Measurements from ENCODE around the gene CDHR2.

CDHR2 gene

DNA sequence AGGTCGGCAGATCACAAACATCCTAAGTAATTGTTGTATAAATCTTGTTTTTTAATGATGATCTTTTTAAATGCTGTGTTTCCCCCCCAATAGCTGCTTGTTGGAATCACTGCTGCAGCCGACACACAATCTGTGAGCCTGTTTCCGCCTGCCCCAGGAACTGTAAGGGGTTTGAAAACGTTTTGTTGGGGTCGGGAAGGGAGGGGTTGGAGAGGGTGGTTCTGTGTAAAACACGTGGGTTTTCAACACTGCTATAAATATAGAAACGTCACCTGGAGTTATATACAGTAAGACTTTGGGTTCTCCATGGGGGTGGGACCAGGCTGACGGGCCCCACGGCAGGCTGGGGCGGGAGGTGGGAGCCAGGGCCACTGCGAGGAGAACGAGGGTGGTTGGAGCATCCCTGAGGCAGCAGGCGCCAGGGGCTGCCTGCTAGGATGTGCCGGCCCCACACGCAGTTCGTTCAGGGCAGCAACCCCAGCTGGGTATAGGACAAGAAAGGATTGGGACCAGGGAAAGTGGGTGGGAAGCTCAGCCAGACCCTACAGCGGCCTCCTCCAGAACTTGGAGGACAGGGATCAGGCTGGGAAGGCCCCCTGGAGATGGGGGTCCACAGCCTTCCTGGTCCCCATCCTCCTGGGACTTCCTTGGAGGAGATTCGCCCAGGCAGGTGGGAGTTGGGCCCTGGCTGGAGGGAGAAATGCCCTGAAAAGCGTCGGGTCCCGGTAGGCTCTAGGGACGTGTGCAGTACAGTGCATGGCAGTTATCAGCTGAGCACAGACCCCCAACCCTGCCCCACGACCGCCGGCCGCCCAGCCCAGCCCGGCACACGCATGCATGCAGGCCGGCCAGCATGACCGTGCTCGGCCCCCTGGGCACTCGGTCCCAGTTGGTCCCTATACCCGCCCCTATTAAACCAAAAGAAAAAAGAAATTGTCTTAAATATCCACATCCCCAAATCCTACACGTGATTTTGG is 21.6 kb upstream of the CDHR2 start:
- in situ Hi-C loops (cut with MboI; ENCODE audit: low sequenced_read_pairs): no loop called here

DNA sequence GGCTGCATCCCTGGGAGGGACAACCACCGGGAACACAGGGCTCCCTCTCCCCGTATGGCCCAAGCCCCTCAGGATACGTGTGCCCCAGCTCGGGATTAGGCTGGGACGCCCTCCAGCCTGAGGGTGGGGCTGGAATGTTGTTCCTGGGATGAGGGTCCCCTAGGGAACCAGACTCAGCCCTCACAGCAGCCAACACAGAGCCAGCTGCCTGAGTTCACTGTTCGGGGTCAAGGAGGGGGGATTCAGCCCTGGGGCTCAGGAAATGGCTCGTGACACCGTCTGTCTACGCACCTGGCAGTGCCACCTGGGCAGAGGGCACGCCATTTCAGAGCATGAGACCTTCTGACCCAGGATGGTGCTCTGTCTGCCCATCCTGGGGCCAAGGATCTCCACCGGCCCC is 20.8 kb upstream of the CDHR2 start:
- in situ Hi-C loops (cut with MboI; ENCODE audit: low sequenced_read_pairs): no loop called here

DNA sequence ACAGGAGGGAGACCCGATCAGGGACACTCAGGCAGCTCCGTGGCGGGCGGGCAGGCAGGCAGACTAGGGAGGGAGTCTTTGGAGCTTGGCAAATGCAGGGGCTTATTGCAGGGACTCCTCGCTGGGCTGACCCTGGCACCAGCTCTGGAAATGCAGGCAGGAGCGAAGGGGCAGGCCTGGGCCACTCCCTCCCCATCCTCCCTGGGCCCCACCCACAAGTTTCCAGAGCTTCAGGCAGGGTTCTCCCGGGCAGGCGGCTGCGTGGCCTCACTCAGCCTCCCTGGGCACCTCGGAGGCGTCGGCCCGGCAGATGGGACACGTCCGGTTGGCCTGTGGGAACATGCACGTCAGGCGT is 20.4 kb upstream of the CDHR2 start:
- in situ Hi-C loops (cut with MboI; ENCODE audit: low sequenced_read_pairs): no loop called here

DNA sequence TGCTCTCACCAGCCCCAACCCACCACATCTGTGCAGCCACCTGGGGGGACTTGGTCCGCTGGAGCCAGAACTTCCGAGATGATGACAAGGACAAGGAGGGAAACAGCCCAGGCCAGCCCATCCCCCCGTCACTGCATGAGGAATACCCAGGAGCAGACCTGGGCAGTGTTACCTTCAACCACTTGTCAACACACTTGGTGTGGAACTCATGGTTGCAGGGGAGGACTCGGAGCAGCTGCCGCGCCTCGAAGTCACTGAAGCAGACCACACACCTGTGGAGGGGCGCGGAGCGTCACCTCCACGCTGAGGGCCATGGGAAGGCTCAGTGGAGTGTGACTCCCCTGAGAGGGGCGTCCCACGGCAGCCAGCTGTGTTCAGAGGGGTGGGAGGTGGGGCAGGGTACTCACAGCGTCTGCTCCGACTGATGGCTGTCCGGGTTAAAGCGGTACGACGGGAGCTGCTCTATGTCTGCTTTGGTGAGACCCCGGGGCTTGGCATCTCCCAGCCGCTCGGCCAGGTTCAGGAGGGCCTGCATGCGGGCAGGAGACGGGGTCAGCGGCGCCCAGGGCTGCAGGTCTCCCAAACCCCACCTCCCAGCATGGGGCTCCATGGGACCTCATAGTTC is 19.9 kb upstream of the CDHR2 start:
- in situ Hi-C loops (cut with MboI; ENCODE audit: low sequenced_read_pairs): no loop called here

DNA sequence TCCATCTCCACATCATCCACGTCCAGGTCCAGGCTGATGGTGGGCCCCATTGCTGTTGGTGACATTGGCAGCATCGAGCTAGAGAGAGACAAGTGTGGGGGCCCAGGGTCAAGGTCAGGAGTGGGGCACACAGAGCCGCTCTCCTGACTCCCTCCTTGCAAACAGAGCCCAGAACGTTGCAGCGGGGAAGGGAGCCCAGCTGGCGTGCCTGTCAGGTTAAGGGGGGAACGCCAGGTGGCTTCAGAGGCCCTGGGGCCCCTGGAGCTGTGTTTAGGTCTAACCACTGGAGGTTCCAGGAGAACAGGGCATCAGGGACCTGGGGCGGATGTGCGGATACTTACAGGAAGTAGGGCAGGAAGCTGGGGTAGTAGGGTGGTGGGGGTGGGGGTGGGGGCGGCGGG is 19.4 kb upstream of the CDHR2 start:
- in situ Hi-C loops (cut with MboI; ENCODE audit: low sequenced_read_pairs): no loop called here

DNA sequence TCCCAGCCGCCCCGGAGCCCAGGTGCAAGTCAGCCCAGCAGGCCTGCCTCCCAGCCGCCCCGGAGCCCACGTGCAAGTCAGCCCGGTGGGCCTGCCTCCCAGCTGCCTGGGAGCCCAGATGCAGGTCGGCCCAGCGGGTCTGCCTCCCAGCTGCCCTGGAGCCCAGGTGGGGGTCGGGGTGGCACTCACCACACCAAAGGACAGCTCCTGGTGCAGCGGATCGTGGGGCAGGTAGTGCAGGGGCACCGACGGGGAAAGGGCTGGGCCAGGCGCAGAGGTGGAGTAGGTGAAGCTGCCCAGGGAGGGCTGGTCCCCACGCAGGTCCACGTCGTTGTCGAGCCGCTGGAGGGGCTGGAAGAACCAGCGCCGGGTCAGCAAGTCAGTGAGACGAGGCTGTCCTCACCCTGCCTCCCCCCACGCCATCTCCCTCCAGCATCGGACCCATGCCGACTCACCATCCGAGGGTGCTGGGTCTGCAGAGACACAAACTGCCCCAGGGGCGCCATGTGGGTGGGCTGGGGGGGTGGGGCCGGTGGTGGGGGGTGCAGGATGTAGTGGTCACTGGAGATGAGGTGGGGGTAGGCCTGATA is 18.7 kb upstream of the CDHR2 start:
- in situ Hi-C loops (cut with MboI; ENCODE audit: low sequenced_read_pairs): no loop called here

DNA sequence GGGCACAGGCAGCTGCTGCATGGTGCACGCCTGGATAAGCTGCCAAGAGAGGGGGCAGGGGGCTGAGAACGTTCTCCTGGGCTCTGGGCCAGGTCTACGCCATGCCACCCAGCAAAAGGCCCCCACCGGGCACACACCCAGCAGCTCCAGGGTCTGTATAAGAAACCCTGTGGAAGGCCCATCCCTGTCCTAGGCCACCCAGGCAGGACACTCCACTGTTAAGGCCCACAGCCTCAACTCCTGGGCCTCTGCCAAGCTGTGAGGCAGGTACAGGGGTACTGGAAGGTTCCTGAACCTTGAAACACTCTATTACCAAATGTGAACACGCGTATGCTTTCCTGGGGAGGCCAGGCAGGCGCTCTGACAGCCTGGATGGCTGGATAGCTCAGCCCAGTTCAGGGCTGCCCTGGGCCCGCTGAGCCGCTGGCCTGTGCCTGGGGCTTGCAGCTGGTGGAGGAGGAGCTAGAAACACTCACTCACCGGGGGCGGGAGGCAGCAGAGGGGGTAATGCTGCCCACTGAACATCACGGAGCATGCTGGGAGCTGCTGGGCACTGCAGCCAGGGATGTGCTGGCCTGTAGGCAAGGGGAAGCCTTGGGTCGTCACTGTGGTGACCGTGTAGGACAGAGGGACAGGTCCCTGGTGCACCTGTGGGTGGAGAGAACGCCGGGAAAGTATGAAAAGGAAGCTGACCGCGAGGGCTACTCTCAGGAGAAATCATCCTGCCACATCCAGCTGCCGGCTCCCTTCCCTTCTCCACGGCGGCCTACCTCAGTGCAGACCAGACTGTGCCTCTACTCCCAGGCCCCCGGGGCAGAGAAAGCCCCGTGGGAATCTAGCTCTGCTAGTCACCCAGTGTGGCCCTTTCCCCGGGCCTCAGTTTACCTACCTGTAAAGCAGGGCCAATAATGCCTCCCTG is 17.9 kb upstream of the CDHR2 start:
- in situ Hi-C loops (cut with MboI; ENCODE audit: low sequenced_read_pairs): no loop called here

DNA sequence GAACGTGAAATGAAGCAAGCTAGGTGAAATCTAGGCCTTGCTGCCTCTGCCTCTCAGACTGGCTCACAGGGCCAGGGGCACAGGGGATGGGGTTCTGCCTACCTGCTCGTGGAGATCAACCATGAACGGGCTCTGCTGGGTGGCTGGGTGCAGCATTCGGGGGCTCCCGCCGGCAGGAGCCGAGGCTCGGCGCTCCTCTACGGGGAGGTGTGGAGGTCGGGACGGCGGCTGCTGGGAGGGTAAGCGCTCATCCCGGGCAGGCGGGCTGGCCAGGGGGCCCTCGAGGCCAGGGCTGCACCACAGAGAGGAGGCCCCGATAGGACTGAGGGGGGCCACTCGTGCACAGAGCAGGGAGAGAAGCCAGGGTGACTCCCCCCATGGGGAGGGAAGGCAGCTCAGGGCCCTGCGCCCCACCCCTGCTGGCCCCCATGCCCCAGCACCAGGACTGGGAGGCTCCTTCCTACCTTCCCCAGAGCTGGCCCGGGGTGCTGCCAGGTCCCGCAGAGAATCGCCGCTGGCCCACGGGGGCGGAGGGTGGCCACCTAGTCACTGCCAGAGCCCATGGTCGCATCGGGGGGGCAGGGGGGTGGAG is 17.1 kb upstream of the CDHR2 start:
- in situ Hi-C loops (cut with MboI; ENCODE audit: low sequenced_read_pairs): no loop called here

DNA sequence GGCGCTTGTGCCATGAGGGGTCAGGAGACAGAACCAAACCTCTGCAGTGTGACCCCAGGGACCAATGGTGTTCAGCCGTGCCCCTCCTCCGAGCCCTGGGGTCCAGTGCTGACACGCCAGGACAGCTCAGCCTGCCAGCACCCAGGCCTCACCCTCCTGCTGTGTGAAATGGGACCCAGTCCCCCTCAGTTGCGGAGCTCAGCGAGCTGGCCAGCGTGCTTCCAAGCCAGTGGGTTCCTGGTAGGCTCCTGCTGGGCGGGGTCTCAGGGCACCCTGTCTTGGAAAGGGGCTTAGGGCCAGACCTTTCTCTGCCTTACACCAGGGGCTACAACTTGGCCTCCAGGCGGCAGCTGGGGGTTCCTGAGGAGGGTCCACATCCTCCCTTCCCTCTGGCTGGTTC is 16.3 kb upstream of the CDHR2 start:
- in situ Hi-C loops (cut with MboI; ENCODE audit: low sequenced_read_pairs): no loop called here

DNA sequence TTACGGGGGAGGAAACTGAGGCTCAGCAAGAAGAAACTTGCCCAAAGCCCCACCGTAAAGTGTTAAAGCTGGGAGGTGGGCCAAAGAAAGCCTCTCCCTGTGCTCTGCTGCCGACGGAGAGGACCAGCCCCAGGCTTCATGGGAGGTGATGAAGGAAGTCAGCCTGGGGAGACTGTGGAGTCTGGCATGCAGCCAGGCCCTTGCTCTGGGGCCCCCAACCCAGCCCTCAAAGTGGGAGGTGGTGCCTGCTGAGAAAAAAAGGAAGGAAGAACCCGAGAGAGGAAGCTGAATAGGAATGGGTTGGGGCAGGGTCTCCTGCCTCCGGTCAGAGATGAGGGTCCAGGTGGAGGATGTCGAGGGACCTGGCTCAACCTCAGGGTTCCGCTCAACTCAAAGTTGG is 15.8 kb upstream of the CDHR2 start:
- in situ Hi-C loops (cut with MboI; ENCODE audit: low sequenced_read_pairs): no loop called here

DNA sequence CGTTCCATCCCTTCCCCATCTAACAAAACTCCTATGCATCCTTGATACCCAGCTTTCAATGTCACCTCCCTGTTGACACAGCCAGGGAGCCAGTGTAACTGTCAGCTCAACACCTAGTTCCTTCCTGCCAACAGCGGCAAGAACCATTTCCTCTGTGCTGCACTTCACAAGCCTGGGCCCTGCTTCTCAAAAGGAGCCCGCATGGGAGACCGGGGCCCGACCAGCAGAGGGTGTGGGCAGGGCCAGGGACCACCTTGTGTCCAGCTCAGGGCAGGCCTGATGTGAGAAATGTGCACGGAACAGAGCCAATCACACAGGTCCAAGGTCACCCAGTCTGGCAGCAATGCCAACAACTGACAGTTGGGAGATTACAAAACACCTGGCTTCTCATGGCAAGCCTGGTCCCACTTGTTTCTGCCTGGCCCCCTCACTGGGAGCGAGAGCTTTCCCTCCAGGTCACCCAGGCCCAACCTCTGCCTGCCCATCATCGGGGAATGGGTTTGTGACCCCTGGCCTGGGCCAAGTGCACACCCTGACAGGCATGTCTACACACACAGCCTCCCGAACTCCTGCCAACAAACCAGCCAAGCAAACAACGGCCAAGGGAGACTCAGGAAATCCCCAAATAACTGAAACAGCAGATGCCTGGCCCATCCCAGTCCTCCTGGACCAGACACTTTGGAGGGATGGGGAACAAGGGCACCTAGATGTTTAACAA is 15.1 kb upstream of the CDHR2 start:
- in situ Hi-C loops (cut with MboI; ENCODE audit: low sequenced_read_pairs): no loop called here

DNA sequence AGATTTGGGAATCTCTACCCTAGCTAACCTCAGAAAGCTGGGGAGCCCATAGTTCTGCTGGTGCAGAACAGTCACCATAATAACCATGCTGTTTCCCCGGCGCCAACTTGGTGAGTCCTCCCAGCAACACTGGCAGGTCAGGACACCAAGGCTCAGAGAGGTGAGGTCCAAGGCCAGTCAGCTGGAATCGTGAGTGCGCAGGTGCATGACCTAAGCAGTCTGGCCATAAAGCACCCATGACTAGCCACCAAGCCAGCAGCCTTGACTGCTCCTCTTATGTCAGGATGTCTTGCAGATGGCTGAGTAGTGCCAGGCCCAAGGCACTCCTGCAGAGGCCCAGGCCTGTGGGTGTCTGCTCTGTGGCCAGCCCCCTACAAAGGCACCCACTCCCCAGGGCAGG is 14.5 kb upstream of the CDHR2 start:
- in situ Hi-C loops (cut with MboI; ENCODE audit: low sequenced_read_pairs): no loop called here

DNA sequence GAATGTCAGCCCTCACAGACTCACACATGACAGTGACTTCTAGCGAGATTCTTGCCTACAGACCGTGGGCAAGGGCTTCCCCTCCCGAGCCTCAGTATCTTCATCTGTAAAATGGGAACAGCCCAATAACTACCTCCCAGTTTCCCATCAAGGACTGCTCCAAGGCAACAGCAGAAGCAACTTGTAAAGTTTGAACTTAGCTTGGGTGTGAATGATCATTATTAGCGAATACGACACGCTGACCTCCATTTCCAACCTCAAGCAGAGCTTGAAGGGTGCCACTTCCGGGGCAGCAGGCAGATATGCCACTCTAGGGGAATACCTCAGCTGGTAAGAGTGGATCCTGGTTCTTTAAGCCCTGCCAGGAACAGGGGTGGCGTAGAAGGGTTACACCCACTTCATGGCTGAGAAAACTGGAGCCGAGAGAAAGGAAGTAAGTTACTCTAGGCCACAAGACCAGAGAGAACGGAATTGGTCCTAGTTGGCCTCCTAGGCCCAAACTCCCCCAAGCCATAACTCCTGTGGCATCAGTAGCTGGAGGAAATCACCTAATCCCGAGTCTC is 14.0 kb upstream of the CDHR2 start:
- in situ Hi-C loops (cut with MboI; ENCODE audit: low sequenced_read_pairs): no loop called here

DNA sequence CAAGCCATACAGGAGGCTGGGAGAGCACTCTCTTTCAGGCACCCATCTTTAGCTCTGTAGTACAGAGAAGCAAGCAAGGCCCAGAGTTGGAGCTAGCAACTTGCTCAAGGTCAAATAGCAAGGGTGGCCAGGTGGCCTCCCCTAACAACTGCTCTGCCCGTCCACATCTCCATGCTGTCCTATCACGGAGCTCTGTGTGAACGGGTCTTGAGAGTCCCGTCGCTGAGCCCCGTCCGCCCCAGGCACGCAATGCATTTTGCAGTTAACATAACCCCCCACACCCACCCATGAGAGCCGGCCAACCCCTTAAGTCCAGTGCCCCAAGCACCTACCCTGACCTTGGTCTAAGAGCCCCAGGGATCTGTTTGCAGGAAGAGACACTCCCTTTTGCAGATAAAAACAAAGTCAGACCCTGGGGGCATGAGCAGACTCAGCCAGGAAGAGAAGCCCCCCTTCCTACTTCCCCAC is 13.4 kb upstream of the CDHR2 start:
- in situ Hi-C loops (cut with MboI; ENCODE audit: low sequenced_read_pairs): no loop called here

DNA sequence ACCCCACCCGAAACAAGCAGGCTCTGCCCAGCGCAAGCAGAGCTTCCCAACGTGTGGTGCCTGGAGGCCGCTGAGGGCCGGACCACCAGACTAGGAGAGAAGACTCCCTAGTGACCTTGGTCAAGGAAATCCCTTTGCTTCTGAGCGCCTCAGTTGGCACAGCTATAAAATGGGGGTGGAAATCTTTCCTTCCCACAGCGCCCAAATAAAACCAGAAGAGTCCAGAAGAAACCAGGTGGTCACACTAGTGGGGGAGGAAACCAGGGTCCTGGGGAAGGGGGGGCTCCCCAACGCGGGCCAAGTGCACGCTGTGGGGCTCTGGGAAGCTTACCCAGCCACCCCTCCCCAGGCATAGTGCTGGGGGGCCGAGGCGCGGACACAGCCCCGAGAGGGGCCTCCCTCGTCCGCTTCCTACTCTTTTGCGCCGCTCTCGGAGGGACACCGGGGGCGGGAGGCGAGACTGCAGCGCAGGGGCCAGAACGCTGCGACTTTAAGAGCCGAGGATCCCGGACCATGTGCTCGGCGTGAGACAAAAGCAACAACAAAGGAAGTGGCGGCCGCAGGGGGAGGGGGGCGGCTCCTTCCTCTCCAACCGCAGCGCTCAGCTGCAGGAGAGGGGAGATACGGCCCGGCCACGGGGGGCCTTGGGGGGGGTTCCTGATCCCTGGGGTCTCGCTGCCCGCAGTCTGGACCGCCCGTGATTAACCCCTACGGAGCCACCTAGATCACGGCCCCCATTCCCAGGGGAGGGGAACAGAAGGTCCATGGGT is 12.8 kb upstream of the CDHR2 start:
- in situ Hi-C loops (cut with MboI; ENCODE audit: low sequenced_read_pairs): no loop called here

DNA sequence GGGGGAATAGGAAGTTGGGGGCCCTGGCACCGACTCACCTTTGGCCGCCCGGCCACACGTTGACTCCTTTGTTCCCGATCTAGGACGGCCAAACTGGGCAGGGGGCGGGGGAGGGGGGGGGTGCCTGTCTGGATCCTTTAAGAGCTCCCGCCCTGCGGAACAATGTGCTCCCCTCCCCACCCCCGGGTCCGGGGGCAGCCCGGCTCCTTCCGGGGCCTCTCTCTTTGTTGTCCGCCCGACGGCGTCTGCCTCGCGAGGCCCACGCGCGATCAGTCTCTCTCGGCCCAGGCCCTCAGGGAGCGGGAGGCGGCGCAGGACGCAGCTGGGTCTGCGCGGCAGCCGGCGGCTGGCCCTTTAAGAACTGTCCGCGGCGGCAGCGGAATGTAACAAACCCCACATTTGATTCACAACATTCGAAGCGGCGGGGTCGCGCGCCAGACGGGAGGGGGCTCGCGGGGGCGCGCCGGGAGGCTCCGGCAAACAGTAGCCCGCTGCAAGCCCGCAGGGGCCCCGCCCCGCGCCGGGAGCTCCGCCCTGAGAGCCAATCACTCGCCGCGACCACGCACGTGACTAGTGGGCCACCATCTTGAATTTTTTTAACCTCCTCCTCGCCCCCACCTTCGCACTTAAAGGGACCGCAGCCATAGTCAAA is 12.1 kb upstream of the CDHR2 start, which contains the start of gene RNF44:
Gene RNF44 (minus strand): TSS at position 501 of the 652 bp plus-strand sequence. CDS start 4,930 bp downstream, outside the sequence.
- in situ Hi-C loops (cut with MboI; ENCODE audit: low sequenced_read_pairs): no loop called here

DNA sequence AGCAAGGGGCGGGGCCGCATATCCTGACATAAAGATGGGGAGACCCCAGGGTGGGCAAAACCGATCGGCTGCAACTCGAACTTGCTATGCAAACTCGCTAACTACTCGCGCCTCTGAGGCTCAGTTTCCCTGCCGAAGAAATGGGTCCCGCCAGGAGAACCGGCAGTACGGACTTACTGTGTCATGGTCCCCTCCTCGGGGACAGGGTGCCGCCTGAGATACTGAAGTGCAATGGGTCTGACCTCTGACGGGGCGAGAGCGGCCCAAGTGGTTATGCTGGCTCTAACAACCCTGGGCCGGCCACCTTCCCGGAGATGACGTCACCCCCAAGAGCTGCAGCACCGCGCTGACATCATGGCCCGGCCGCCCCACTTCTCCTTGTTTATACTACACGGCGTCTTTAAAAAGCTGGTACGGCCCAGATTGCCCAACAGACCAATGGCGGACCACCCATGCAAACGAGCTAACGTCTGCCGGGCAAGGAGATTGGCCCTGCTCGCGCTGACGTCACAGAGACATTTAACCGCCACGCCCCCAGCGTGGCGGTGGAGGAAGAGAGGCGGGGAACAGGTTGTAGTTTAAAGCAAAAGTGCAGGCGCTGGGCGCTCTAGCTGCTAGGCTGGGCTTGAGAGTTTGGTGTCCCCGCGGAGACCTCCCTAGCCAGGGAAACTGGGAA is 11.4 kb upstream of the CDHR2 start:
- in situ Hi-C loops (cut with MboI; ENCODE audit: low sequenced_read_pairs): no loop called here

All from hTERT RPE-1 (cell line).